SK-N-SH (cell line): ENCODE data around the gene ARPC5.

Source experiments
- CHD2 ChIP-seq: fragments of 150-350 bp; IDR thresholded peaks from 2 replicates; pipeline ENCODE4 v1.6.1; 2018; ENCODE audit warnings: low read length; ENCODE audit not compliant: partially characterized antibody
- CTCF ChIP-seq: fragments of 200-600 bp; sonication (generic); IDR thresholded peaks from 2 replicates; pipeline ENCODE4 v1.6.1; 2017; ENCODE audit warnings: antibody characterized with exemption, mild to moderate bottlenecking, moderate library complexity
- EP300 ChIP-seq, 2 experiments: IDR thresholded peaks; 2 replicates each; pipeline versions ENCODE4 v1.4.0 to v1.6.1; 2012; ENCODE audit warnings: borderline replicate concordance in 1 of 2, low read depth in 1 of 2, low read length in 1 of 2
- FOSL2 ChIP-seq: IDR thresholded peaks from 2 replicates; pipeline ENCODE4 v1.4.0; 2012; ENCODE audit warnings: low read depth, mild to moderate bottlenecking, moderate library complexity, borderline replicate concordance
- GATA2 ChIP-seq: sonication (generic); formaldehyde crosslinking; IDR thresholded peaks from 2 replicates; pipeline ENCODE4 v1.5.0; 2020; ENCODE audit warnings: mild to moderate bottlenecking, missing genetic modification reagents
- IRF3 ChIP-seq: fragments of 150-350 bp; IDR thresholded peaks from 2 replicates; pipeline ENCODE4 v1.6.1; 2016; ENCODE audit warnings: mild to moderate bottlenecking, low read depth, low read length
- JUND ChIP-seq: IDR thresholded peaks from 2 replicates; pipeline ENCODE4 v1.4.0; 2012
- MAX ChIP-seq: IDR thresholded peaks from 2 replicates; pipeline ENCODE4 v1.4.0; 2012; ENCODE audit warnings: low read depth
- POLR2AphosphoS5 ChIP-seq: IDR thresholded peaks from 2 replicates; pipeline ENCODE4 v1.6.1; 2012; ENCODE audit warnings: low read depth, low read length
- RAD21 ChIP-seq: IDR thresholded peaks from 2 replicates; pipeline ENCODE4 v1.6.1; 2012; ENCODE audit warnings: mild to moderate bottlenecking, low read length
- REST ChIP-seq: IDR thresholded peaks from 2 replicates; pipeline ENCODE4 v1.6.1; 2012; ENCODE audit warnings: mild to moderate bottlenecking, low read depth, low read length, moderate library complexity
- YY1 ChIP-seq: IDR thresholded peaks from 2 replicates; pipeline ENCODE4 v1.4.0; 2012; ENCODE audit warnings: low read depth, mild to moderate bottlenecking

GRCh38 chr1:183648042-183648441 is 12.5 kb upstream of the ARPC5 start:
- TF ChIP-seq CTCF: no peak
- TF ChIP-seq POLR2AphosphoS5: no peak
- no peak for TF ChIP-seq FOSL2
- TF ChIP-seq JUND: no peak
- no peak for TF ChIP-seq IRF3
- TF ChIP-seq MAX: no peak
- no peak for TF ChIP-seq GATA2
- no peak for TF ChIP-seq EP300 (IDR thresholded peaks at IDR 0.05; ENCODE audit: borderline replicate concordance in 1 of 2, low read depth in 1 of 2, low read length in 1 of 2)
- no peak for TF ChIP-seq REST
- no peak for TF ChIP-seq CHD2
- TF ChIP-seq YY1: no peak
- no peak for TF ChIP-seq RAD21
